HCT116 (cell line): Measurements from ENCODE around the gene SULT6B1. TPM values are rescaled to one million over a fixed set of nuclear protein-coding genes. Genes with fewer than 3 reads are reported as not detected.

Source experiments
- ATAC-seq: fragments of 200-7000 bp; cut with Tn5 transposase; 2 replicates; pipeline ENCODE4 v1.9.1; 2020; ENCODE audit warnings: mild to moderate bottlenecking, moderate library complexity
- BruUV-seq: library from RNA; stranded (reverse); fragments of 400-500 nt; replicated peaks from 2 replicates; lab custom pipeline; 2021; lab: Mats Ljungman, UMichigan
- CTCF ChIA-PET: fragments of 300-600 bp; sonication (Branson Sonifier 250); formaldehyde crosslinking; loops from one replicate; lab custom pipeline; 2021; ENCODE audit warnings: antibody characterized with exemption; lab: Charles Lee
- POLR2A ChIA-PET: fragments of 300-600, 350-600 bp; sonication (Branson Sonifier 250); formaldehyde crosslinking; loops from one replicate; lab custom pipeline; 2021; ENCODE audit warnings: antibody characterized with exemption; lab: Charles Lee
- RAD21 ChIA-PET, 2 experiments: fragments of 300-600 bp; sonication (Branson Sonifier 250); formaldehyde crosslinking; loops; one replicate each; lab custom pipeline; 2023; ENCODE audit warnings: low total read pairs in 2 of 2; ENCODE audit not compliant: uncharacterized antibody in 2 of 2, unreplicated experiment in 2 of 2, low non-redundant PET in 1 of 2; lab: Charles Lee
- DNase-seq: peaks from one replicate; pipeline ENCODE4 v3.0.0-alpha.2; 2010; ENCODE audit warnings: low read depth, low spot score
- H2AFZ ChIP-seq: fragments of 200-600 bp; shearing (Covaris generic), sonication (generic); 2 replicates; pipeline ENCODE4 v1.6.1; 2017; ENCODE audit warnings: low read depth, mixed run types, mixed read lengths, antibody characterized with exemption, low read length; ENCODE audit not compliant: poor library complexity, severe bottlenecking
- H3K27ac ChIP-seq: 2 replicates; pipeline ENCODE4 v1.5.1; 2012; ENCODE audit warnings: low read depth, low read length
- H3K27me3 ChIP-seq: fragments of 200-600 bp; sonication (generic); 2 replicates; pipeline ENCODE4 v1.6.1; 2016; ENCODE audit warnings: mixed run types, low read length, mixed read lengths; ENCODE audit not compliant: insufficient read depth
- H3K36me3 ChIP-seq, 2 experiments: fragments of 200-500 bp in 1 of 2; fragments of 200-600 bp in 1 of 2; sonication (Bioruptor generic) in 1 of 2; sonication (generic) in 1 of 2; 2 replicates each; pipeline versions ENCODE4 v1.5.1 to v1.6.1; 2014 to 2016; ENCODE audit warnings: low read length in 2 of 2, inconsistent platforms in 1 of 2, mixed read lengths in 1 of 2, mixed run types in 1 of 2; ENCODE audit not compliant: insufficient read depth in 2 of 2, control insufficient read depth in 1 of 2
- H3K4me1 ChIP-seq, 2 experiments: fragments of 200-600 bp in 1 of 2; sonication (generic) in 1 of 2; 2 replicates each; pipeline versions ENCODE4 v1.5.1 to v1.6.1; 2012 to 2017; ENCODE audit warnings: low read length in 2 of 2, inconsistent platforms in 1 of 2, mild to moderate bottlenecking in 1 of 2, mixed read lengths in 1 of 2, mixed run types in 1 of 2, moderate library complexity in 1 of 2; ENCODE audit not compliant: insufficient read depth in 2 of 2, control insufficient read depth in 1 of 2
- H3K4me2 ChIP-seq: fragments of 200-600 bp; sonication (generic); 2 replicates; pipeline ENCODE4 v1.6.1; 2017; ENCODE audit warnings: mixed run types, low read length, mixed read lengths
- H3K4me3 ChIP-seq, 2 experiments: fragments of 200-600 bp in 1 of 2; sonication (generic) in 1 of 2; replicated peaks in 1 of 2; 2 replicates each; pipeline ENCODE4 v1.5.1; 2011 to 2016; ENCODE audit warnings: low read length in 2 of 2, control low read depth in 1 of 2, low read depth in 1 of 2, mild to moderate bottlenecking in 1 of 2, mixed read lengths in 1 of 2, mixed run types in 1 of 2
- H3K79me2 ChIP-seq: fragments of 200-600 bp; sonication (generic); 2 replicates; pipeline ENCODE4 v1.6.1; 2017; ENCODE audit warnings: mild to moderate bottlenecking, mixed run types, low read length, moderate library complexity, mixed read lengths; ENCODE audit not compliant: insufficient read depth
- H3K9ac ChIP-seq: fragments of 200-600 bp; sonication (generic); 2 replicates; pipeline ENCODE4 v1.6.1; 2016; ENCODE audit warnings: low read length, mixed read lengths
- H3K9me2 ChIP-seq: fragments of 200-600 bp; sonication (generic), shearing (Covaris generic); 2 replicates; pipeline ENCODE4 v1.6.1; 2017; ENCODE audit warnings: mixed run types, mild to moderate bottlenecking, moderate library complexity; ENCODE audit not compliant: insufficient read depth
- H3K9me3 ChIP-seq, 2 experiments: fragments of 200-500 bp in 1 of 2; fragments of 200-600 bp in 1 of 2; sonication (Bioruptor generic) in 1 of 2; sonication (generic) in 1 of 2; 2 replicates each; pipeline ENCODE4 v1.6.1; 2014 to 2017; ENCODE audit warnings: low read length in 2 of 2, mixed read lengths in 2 of 2, inconsistent platforms in 1 of 2, low read depth in 1 of 2, mild to moderate bottlenecking in 1 of 2, mixed run types in 1 of 2, moderate library complexity in 1 of 2; ENCODE audit not compliant: control insufficient read depth in 1 of 2, insufficient read depth in 1 of 2
- H4K20me1 ChIP-seq: fragments of 200-600 bp; sonication (generic), shearing (Covaris generic); 2 replicates; pipeline ENCODE4 v1.6.1; 2017; ENCODE audit warnings: mixed run types, mild to moderate bottlenecking, moderate library complexity; ENCODE audit not compliant: insufficient read depth
- CTCF ChIP-seq, 3 experiments: fragments of 200-600 bp in 1 of 3; sonication (generic) in 1 of 3; IDR thresholded peaks in 2 of 3; conservative IDR thresholded peaks in 1 of 3; 2 replicates each; pipeline ENCODE4 v1.5.1; 2012 to 2017; ENCODE audit warnings: low read depth in 2 of 3, low read length in 2 of 3, antibody characterized with exemption in 1 of 3, borderline replicate concordance in 1 of 3, control low read depth in 1 of 3, mild to moderate bottlenecking in 1 of 3, mixed read lengths in 1 of 3, mixed run types in 1 of 3, moderate library complexity in 1 of 3; ENCODE audit not compliant: insufficient read depth in 1 of 3
- ELF1 ChIP-seq: IDR thresholded peaks from 2 replicates; pipeline ENCODE4 v1.6.1; 2012; ENCODE audit warnings: low read depth, borderline replicate concordance
- MAX ChIP-seq: IDR thresholded peaks from 2 replicates; pipeline ENCODE4 v1.6.1; 2012
- POLR2A ChIP-seq: IDR thresholded peaks from 2 replicates; pipeline ENCODE4 v1.7.0; 2011; ENCODE audit warnings: borderline replicate concordance; ENCODE audit not compliant: insufficient read depth, insufficient read length; ENCODE audit errors: extremely low read depth
- RAD21 ChIP-seq: IDR thresholded peaks from 2 replicates; pipeline ENCODE4 v1.6.1; 2012; ENCODE audit warnings: low read depth, mild to moderate bottlenecking
- SRF ChIP-seq: IDR thresholded peaks from 2 replicates; pipeline ENCODE4 v1.6.1; 2012; ENCODE audit warnings: low read depth
- TCF7L2 ChIP-seq: IDR thresholded peaks from 2 replicates; pipeline ENCODE4 v1.7.0; 2011; ENCODE audit warnings: borderline replicate concordance, inconsistent platforms; ENCODE audit not compliant: insufficient read depth, insufficient read length; ENCODE audit errors: extremely low read depth
- YY1 ChIP-seq: IDR thresholded peaks from 2 replicates; pipeline ENCODE4 v1.6.1; 2011; ENCODE audit warnings: low read length, low read depth, moderate library complexity, mild to moderate bottlenecking; ENCODE audit not compliant: insufficient replicate concordance; ENCODE audit errors: extremely low read depth
- ZBTB33 ChIP-seq: IDR thresholded peaks from 2 replicates; pipeline ENCODE4 v1.6.1; 2011; ENCODE audit warnings: mild to moderate bottlenecking, low read length, moderate library complexity; ENCODE audit not compliant: insufficient replicate concordance; ENCODE audit errors: extremely low read depth
- ZFX ChIP-seq: fragments of 450-650 bp; IDR thresholded peaks from 2 replicates; pipeline ENCODE4 v1.6.1; 2017
- ZNF274 ChIP-seq: fragments of 200-500 bp; sonication (Bioruptor generic); IDR thresholded peaks from 2 replicates; pipeline ENCODE4 v1.6.1; 2014; ENCODE audit warnings: mild to moderate bottlenecking, low read depth, low read length, inconsistent platforms
- intact Hi-C: fragments of 100-400 bp; cut with micrococcal nuclease; formaldehyde crosslinking; loops from 2 replicates; pipeline ENCODE4 v1.10.0; 2022
- total RNA-seq: library from RNA; stranded (reverse); gene quantifications from one replicate; pipeline ENCODE4 v1.2.1, GENCODE V29; 2021; ENCODE audit not compliant: unreplicated experiment

Gene SULT6B1
- total RNA-seq, 1 experiment from 2014 or later: not detected

GRCh38 chr2:37215250-37215649 is 26.8 kb upstream of the SULT6B1 start:
- no peaks in the 10 kb centered on the region for H3K9me2 ChIP-seq
- H2AFZ ChIP-seq: no peak overlapping the region
- no peaks in the 10 kb centered on the region for H3K4me1 ChIP-seq
- TF ChIP-seq ZNF274: no peak
- no peak for TF ChIP-seq YY1
- TF ChIP-seq CTCF (IDR thresholded peaks at IDR 0.05 in 2 of 3, conservative IDR thresholded peaks at IDR 0.05 in 1 of 3; ENCODE audit: borderline replicate concordance in 1 of 3, insufficient read depth in 1 of 3, low read depth in 2 of 3, low read length in 2 of 3): no peak
- no peak for TF ChIP-seq TCF7L2
- no peak for TF ChIP-seq MAX
- TF ChIP-seq ZBTB33: no peak
- no peak for TF ChIP-seq ELF1
- TF ChIP-seq RAD21: no peak
- no peak for TF ChIP-seq ZFX
- TF ChIP-seq SRF: no peak
- TF ChIP-seq POLR2A: no peak
- TF ChIP-seq, all 23 proteins: peak for 0
- CTCF ChIA-PET: interaction anchor here (1.0 kb wide), 1 partner anchor 26 kb away, joined by 3 read pairs; no protein-coding TSS in a partner anchor
- no peak for ATAC-seq
- H3K36me3 ChIP-seq: peaks cover 66 to 70% of the 10 kb centered on the region in 2 experiments
- no peaks in the 10 kb centered on the region for H3K27me3 ChIP-seq
- BruUV-seq: no TSS peak
- intact Hi-C loops: no loop called here
- H3K27ac ChIP-seq: peak overlapping the region; percentile 34; the same call in 1 of the 2 replicates
- RAD21 ChIA-PET: no interaction called here
- peaks cover 55% of the 10 kb centered on the region for H3K79me2 ChIP-seq
- DNase-seq: no peak
- no peaks in the 10 kb centered on the region for H3K9me3 ChIP-seq
- no peak overlapping the region for H3K9ac ChIP-seq
- H3K4me2 ChIP-seq: no peak overlapping the region
- no peak overlapping the region for H3K4me3 ChIP-seq
- H4K20me1 ChIP-seq: no peaks in the 10 kb centered on the region
- POLR2A ChIA-PET: no interaction called here
